HEK293T (cell line): ENCODE data around the gene STEEP1.

Experiments used
- CTCF ChIA-PET: fragments of 350-600 bp; formaldehyde crosslinking; extraction: SDS; loops from one replicate; lab custom pipeline; 2021; ENCODE audit warnings: antibody characterized with exemption, inconsistent platforms; lab: Yijun Ruan, JAX
- POLR2A ChIA-PET: fragments of 350-600 bp; formaldehyde crosslinking; extraction: SDS; loops from one replicate; lab custom pipeline; 2020; ENCODE audit warnings: antibody characterized with exemption, inconsistent platforms; lab: Yijun Ruan, JAX
- DNase-seq: peaks from one replicate; pipeline ENCODE4 v3.0.0; 2012; ENCODE audit warnings: mixed read lengths; ENCODE audit errors: extremely low spot score
- ARNT ChIP-seq: fragments of 450-650 bp; IDR thresholded peaks from 2 replicates; pipeline ENCODE4 v1.6.1; 2017; ENCODE audit warnings: mild to moderate bottlenecking
- BHLHE40 ChIP-seq: fragments of 450-650 bp; IDR thresholded peaks from 2 replicates; pipeline ENCODE4 v1.6.1; 2016; ENCODE audit warnings: mild to moderate bottlenecking, moderate library complexity, borderline replicate concordance
- CTBP1 ChIP-seq: fragments of 450-650 bp; IDR thresholded peaks from 2 replicates; pipeline ENCODE4 v1.6.1; 2016; ENCODE audit warnings: borderline replicate concordance
- ELF4 ChIP-seq: fragments of 450-650 bp; IDR thresholded peaks from 2 replicates; pipeline ENCODE4 v1.6.1; 2017; ENCODE audit warnings: antibody characterized with exemption
- FOXK2 ChIP-seq: fragments of 450-650 bp; IDR thresholded peaks from 2 replicates; pipeline ENCODE4 v1.6.1; 2016; ENCODE audit warnings: mild to moderate bottlenecking
- FOXM1 ChIP-seq: fragments of 450-650 bp; IDR thresholded peaks from 2 replicates; pipeline ENCODE4 v1.6.1; 2017; ENCODE audit warnings: mild to moderate bottlenecking, borderline replicate concordance
- HDGF ChIP-seq: fragments of 450-650 bp; IDR thresholded peaks from 2 replicates; pipeline ENCODE4 v1.6.1; 2017; ENCODE audit warnings: antibody characterized with exemption, borderline replicate concordance
- L3MBTL2 ChIP-seq: fragments of 450-650 bp; conservative IDR thresholded peaks from 2 replicates; pipeline ENCODE4 v1.6.1; 2016; ENCODE audit warnings: mild to moderate bottlenecking
- LEF1 ChIP-seq: fragments of 450-650 bp; IDR thresholded peaks from 2 replicates; pipeline ENCODE4 v1.6.1; 2017; ENCODE audit warnings: mild to moderate bottlenecking, borderline replicate concordance
- NFRKB ChIP-seq: fragments of 450-650 bp; IDR thresholded peaks from 2 replicates; pipeline ENCODE4 v1.6.1; 2016; ENCODE audit warnings: mild to moderate bottlenecking, moderate library complexity
- PKNOX1 ChIP-seq: fragments of 450-650 bp; IDR thresholded peaks from 2 replicates; pipeline ENCODE4 v1.6.1; 2016
- SP1 ChIP-seq: fragments of 450-650 bp; IDR thresholded peaks from 2 replicates; pipeline ENCODE4 v1.6.1; 2017
- SUZ12 ChIP-seq: fragments of 450-650 bp; IDR thresholded peaks from 2 replicates; pipeline ENCODE4 v1.6.1; 2016; ENCODE audit warnings: mild to moderate bottlenecking
- TARDBP ChIP-seq: fragments of 450-650 bp; IDR thresholded peaks from 2 replicates; pipeline ENCODE4 v1.6.1; 2016
- ZNF384 ChIP-seq: fragments of 450-650 bp; IDR thresholded peaks from 2 replicates; pipeline ENCODE4 v1.6.1; 2016

Gene STEEP1

DNA sequence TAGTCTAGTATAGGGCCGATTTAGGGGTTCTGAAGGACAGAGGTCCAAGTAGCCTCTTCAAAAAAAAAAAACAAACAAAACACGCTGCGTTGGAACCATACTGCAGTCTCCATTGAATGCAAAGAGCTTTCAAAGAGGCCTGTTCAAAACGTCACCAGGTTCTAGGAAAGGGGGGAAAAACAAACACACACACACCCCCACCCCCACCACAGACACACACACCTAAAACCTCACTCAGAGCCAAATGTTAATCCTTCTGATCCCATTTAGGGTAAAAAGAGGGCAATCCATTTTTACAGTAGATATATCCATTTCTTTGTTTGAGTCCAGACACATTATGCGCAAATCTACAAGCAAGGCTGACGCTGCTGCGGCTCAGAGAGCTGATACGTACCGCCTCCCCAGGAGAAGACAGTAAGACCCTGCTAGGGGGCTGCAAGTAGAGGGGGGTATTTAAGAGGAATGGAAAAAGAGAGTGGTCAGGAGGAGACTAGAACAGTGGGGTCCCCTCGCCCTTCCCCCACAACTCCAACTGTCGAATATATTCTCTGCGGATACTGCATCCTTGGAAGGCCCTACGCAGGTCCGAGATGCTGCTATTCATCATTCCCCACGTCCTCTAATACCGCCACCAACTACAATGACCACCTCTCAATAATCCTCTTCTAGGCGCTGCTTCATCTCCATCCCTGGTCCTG lies 39.7 kb upstream of the STEEP1 start:
- no peak for TF ChIP-seq TARDBP
- CTCF ChIA-PET: interaction anchor here (1.2 kb wide), 1 partner anchor 89 kb away, joined by 3 read pairs; no protein-coding TSS in a partner anchor
- POLR2A ChIA-PET: interaction anchor here (0.5 to 1.8 kb wide), 10 partner anchors 11 to 187 kb away, joined by 3 to 6 read pairs (median 4); partner anchors contain the start of genes RPL39 and SOWAHD

DNA sequence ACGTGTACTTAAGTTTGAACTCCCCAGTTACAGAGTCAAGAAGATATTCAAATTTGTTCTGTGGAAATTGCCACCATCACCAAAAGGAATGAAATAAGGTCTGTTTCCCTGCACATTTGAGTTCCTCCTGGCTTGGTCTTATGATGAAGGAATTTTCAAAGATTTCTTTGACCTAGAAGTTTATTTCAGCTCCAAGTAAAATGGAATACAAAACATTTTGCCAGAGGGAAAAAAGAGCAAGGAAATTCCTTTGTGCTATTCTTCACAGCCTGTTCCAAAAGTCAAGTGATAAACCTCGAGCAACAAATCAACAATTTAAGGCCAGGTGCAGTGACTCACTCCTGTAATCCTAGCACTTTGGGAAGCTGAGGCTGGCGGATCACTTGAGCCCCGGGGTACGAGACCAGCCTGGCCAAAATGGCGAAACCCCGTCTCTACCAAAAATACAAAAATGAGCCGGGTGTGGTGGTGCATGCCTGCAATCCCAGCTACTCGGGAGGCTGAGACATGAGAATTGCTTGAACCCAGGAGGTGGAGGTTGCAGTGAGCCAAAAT lies 37.6 kb upstream of the STEEP1 start:
- no peak for DNase-seq
- no peak for TF ChIP-seq PKNOX1
- no peak for TF ChIP-seq NFRKB
- TF ChIP-seq FOXK2: no peak
- TF ChIP-seq CTBP1: no peak
- no peak for TF ChIP-seq BHLHE40
- TF ChIP-seq ZNF384: no peak
- TF ChIP-seq SUZ12: no peak
- ChIA-PET CTCF (no interaction called here), POLR2A (interaction anchor here (1.7 to 1.8 kb wide), 2 partner anchors 29 to 189 kb away, joined by 5 to 7 read pairs; partner anchors contain the start of gene RPL39)

More for the DNA sequence above, 39.7 kb upstream of the STEEP1 start:
- no peak for DNase-seq

GRCh38 chrX:119589810-119590209 lies 24.6 kb upstream of the STEEP1 start:
- no peak for DNase-seq
- ChIA-PET POLR2A (interaction anchor here (1.2 to 1.8 kb wide), 3 partner anchors 15 to 202 kb away, joined by 3 to 4 read pairs (median 4); partner anchors contain the start of genes NKRF and RPL39), CTCF (no interaction called here)
- TF ChIP-seq SUZ12 (no peak), ELF4 (no peak), ZNF384 (no peak), FOXK2 (no peak), CTBP1 (no peak), FOXM1 (no peak), PKNOX1 (no peak), BHLHE40 (no peak), L3MBTL2 (no peak), NFRKB (no peak), ARNT (no peak), HDGF (no peak), TARDBP (no peak)

GRCh38 chrX:119583431-119584059 lies 18.3 kb upstream of the STEEP1 start:
- ChIA-PET POLR2A (no interaction called here), CTCF (no interaction called here)
- TF ChIP-seq FOXK2: no peak
- no peak for TF ChIP-seq ARNT
- no peak for TF ChIP-seq NFRKB
- TF ChIP-seq ELF4: no peak
- TF ChIP-seq SP1: no peak
- no peak for TF ChIP-seq LEF1
- no peak for TF ChIP-seq FOXM1
- no peak for TF ChIP-seq L3MBTL2
- DNase-seq: no peak

DNA sequence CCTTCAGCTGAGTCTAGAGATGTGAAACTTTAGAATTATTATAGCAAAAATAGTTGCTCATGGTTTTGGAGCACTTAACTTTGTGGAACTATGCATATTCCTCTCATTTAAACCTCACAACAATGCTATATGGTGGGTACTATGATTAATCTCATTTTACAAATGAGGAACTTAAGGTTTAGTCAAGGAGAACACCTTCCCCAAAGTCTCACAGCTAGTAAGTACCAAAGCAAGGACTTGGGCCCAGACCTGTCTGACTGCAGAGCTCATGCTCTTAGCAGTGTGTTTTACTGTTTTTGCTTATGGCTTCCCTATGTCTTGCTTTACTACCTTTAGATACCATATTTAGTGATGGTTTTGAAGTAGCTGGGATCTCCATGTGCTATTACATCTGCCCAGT lies 14.2 kb upstream of the STEEP1 start:
- DNase-seq: no peak
- CTCF ChIA-PET: interaction anchor here (0.9 kb wide), 1 partner anchor 150 kb away, joined by 3 read pairs; no protein-coding TSS in a partner anchor
- POLR2A ChIA-PET: interaction anchor here (0.9 kb wide), 1 partner anchor 27 kb away, joined by 3 read pairs; the partner anchor contains the start of gene NKRF
- no peak for TF ChIP-seq TARDBP
- TF ChIP-seq FOXK2: no peak
- no peak for TF ChIP-seq SP1
- TF ChIP-seq FOXM1: no peak
- no peak for TF ChIP-seq ARNT
- no peak for TF ChIP-seq L3MBTL2

- TF ChIP-seq ZNF384 (no peak), TARDBP (no peak), L3MBTL2 (peak; percentile 20; the same call in 1 of the 2 replicates), BHLHE40 (peak; percentile 68), FOXM1 (peak; percentile 15; the same call in 1 of the 2 replicates), ELF4 (peak; percentile 36; the same call in 1 of the 2 replicates)
- DNase-seq: peak; percentile 95
- CTCF ChIA-PET: no interaction called here
- POLR2A ChIA-PET: interaction anchor here (0.7 to 2.6 kb wide), 13 partner anchors 10 to 316 kb away, joined by 3 to 13 read pairs (median 4); partner anchors contain the start of genes RPL39, SEPTIN6 and STEEP1
These were observed 9.4 kb upstream of the STEEP1 start, which contains the start of gene UBE2A for GRCh38 chrX:119574394-119575266. TSS of gene UBE2A (plus strand) at chrX:119574563. CDS start at chrX:119574712, 149 bp downstream.
